ENCODE results near the gene C19orf18. TPM values are rescaled to one million over a fixed set of nuclear protein-coding genes. Genes with fewer than 3 reads are reported as not detected.

The C19orf18 gene
- total and polyA plus RNA-seq, 2 donors (not counting 1 experiment from before 2014, with no cell fraction given): 0.17 to 0.83 TPM

GRCh38 chr19:57954996-57955395, 19.3 kb downstream of the C19orf18 start:
- DNase-seq (ENCODE audit: low read depth in 2 of 2): no peak
- Histone ChIP-seq H3K27me3 (ENCODE audit: control insufficient read depth, insufficient read depth, low read length) (no peaks in the 10 kb centered on the region), H4K20me1 (ENCODE audit: control insufficient read depth, extremely low read depth, insufficient read depth, low read length) (no peaks in the 10 kb centered on the region), H3K4me3 (replicated peaks in 1 of 4; ENCODE audit: control extremely low read depth in 1 of 4, insufficient read depth in 1 of 4, low read depth in 3 of 4, low read length in 4 of 4) (no peak overlapping the region), H3K4me1 (ENCODE audit: control insufficient read depth, extremely low read depth, insufficient read depth, low read length) (no peaks in the 10 kb centered on the region), H3K79me2 (ENCODE audit: control insufficient read depth, insufficient read depth, low read length) (no peaks in the 10 kb centered on the region), H3K36me3 (ENCODE audit: control insufficient read depth, insufficient read depth, low read length) (no peaks in the 10 kb centered on the region), H3K9ac (ENCODE audit: insufficient read depth, low read length) (no peak overlapping the region), H3K27ac (ENCODE audit: insufficient read depth, low read length) (no peak overlapping the region), H3K9me3 (ENCODE audit: control insufficient read depth, insufficient read depth, low read depth, low read length) (no peaks in the 10 kb centered on the region), H2AFZ (ENCODE audit: low read length) (no peak overlapping the region), H3K4me2 (ENCODE audit: extremely low read depth, insufficient read depth, low read length) (no peak overlapping the region)
- no peak for TF ChIP-seq CTCF (conservative IDR thresholded peaks at IDR 0.05 in 1 of 2, IDR thresholded peaks at IDR 0.05 in 1 of 2; ENCODE audit: low read depth in 1 of 2, low read length in 2 of 2)
- no peak for TF ChIP-seq EZH2 (IDR thresholded peaks at IDR 0.05; ENCODE audit: low read length, missing control alignments)

GRCh38 chr19:57949702-57950101, 24.6 kb downstream of the C19orf18 start:
- no peaks in the 10 kb centered on the region for H4K20me1 ChIP-seq (ENCODE audit: control insufficient read depth, extremely low read depth, insufficient read depth, low read length)
- no peaks in the 10 kb centered on the region for H3K36me3 ChIP-seq (ENCODE audit: control insufficient read depth, insufficient read depth, low read length)
- no peak for TF ChIP-seq EZH2 (IDR thresholded peaks at IDR 0.05; ENCODE audit: low read length, missing control alignments)
- no peak for TF ChIP-seq CTCF (conservative IDR thresholded peaks at IDR 0.05 in 1 of 2, IDR thresholded peaks at IDR 0.05 in 1 of 2; ENCODE audit: low read depth in 1 of 2, low read length in 2 of 2)
- no peak overlapping the region for H3K4me2 ChIP-seq (ENCODE audit: extremely low read depth, insufficient read depth, low read length)
- no peak for DNase-seq (ENCODE audit: low read depth in 2 of 2)
- H3K9me3 ChIP-seq (ENCODE audit: control insufficient read depth, insufficient read depth, low read depth, low read length): no peaks in the 10 kb centered on the region
- H3K27me3 ChIP-seq (ENCODE audit: control insufficient read depth, insufficient read depth, low read length): no peaks in the 10 kb centered on the region
- no peak overlapping the region for H3K9ac ChIP-seq (ENCODE audit: insufficient read depth, low read length)
- H3K4me3 ChIP-seq (replicated peaks in 1 of 4; ENCODE audit: control extremely low read depth in 1 of 4, insufficient read depth in 1 of 4, low read depth in 3 of 4, low read length in 4 of 4): no peak overlapping the region
- H3K79me2 ChIP-seq (ENCODE audit: control insufficient read depth, insufficient read depth, low read length): peaks cover 15% of the 10 kb centered on the region
- H3K27ac ChIP-seq (ENCODE audit: insufficient read depth, low read length): no peak overlapping the region
- H3K4me1 ChIP-seq (ENCODE audit: control insufficient read depth, extremely low read depth, insufficient read depth, low read length): no peaks in the 10 kb centered on the region
- no peak overlapping the region for H2AFZ ChIP-seq (ENCODE audit: low read length)

- H3K9me3 ChIP-seq (ENCODE audit: control insufficient read depth, insufficient read depth, low read depth, low read length): no peaks in the 10 kb centered on the region
- no peaks in the 10 kb centered on the region for H4K20me1 ChIP-seq (ENCODE audit: control insufficient read depth, extremely low read depth, insufficient read depth, low read length)
These were observed 25.0 kb downstream of the C19orf18 start for GRCh38 chr19:57949296-57949695.

More at GRCh38 chr19:57949296-57949695, 25.0 kb downstream of the C19orf18 start:
- Histone ChIP-seq H3K4me1 (ENCODE audit: control insufficient read depth, extremely low read depth, insufficient read depth, low read length) (no peaks in the 10 kb centered on the region), H3K4me2 (ENCODE audit: extremely low read depth, insufficient read depth, low read length) (no peak overlapping the region), H3K79me2 (ENCODE audit: control insufficient read depth, insufficient read depth, low read length) (peaks cover 15% of the 10 kb centered on the region), H2AFZ (ENCODE audit: low read length) (no peak overlapping the region), H3K36me3 (ENCODE audit: control insufficient read depth, insufficient read depth, low read length) (no peaks in the 10 kb centered on the region), H3K9ac (ENCODE audit: insufficient read depth, low read length) (no peak overlapping the region), H3K4me3 (replicated peaks in 1 of 4; ENCODE audit: control extremely low read depth in 1 of 4, insufficient read depth in 1 of 4, low read depth in 3 of 4, low read length in 4 of 4) (no peak overlapping the region), H3K27me3 (ENCODE audit: control insufficient read depth, insufficient read depth, low read length) (no peaks in the 10 kb centered on the region), H3K27ac (ENCODE audit: insufficient read depth, low read length) (no peak overlapping the region)
- DNase-seq (ENCODE audit: low read depth in 2 of 2): no peak
- TF ChIP-seq EZH2 (IDR thresholded peaks at IDR 0.05; ENCODE audit: low read length, missing control alignments) (no peak), CTCF (conservative IDR thresholded peaks at IDR 0.05 in 1 of 2, IDR thresholded peaks at IDR 0.05 in 1 of 2; ENCODE audit: low read depth in 1 of 2, low read length in 2 of 2) (no peak)
